Stimulated activated CD4-positive, alpha-beta T cell treated with anti-CD3 and anti-CD28 coated beads, Interleukin-2, amount 100 ng/mL, for 24 hours (primary cell): ENCODE data around the gene TRERF1.
"Not testable (repeated sequence)": the region's sequence is repeated elsewhere in the genome, so short reads cannot be mapped to it uniquely, and the experiment has no call there.

Experiments
- DNase-seq, 2 donors: peaks; one replicate each; pipeline ENCODE4 v3.0.0-alpha.2; 2020

Gene TRERF1

GRCh38 chr6:42207559-42207958 is 244.2 kb downstream of the TRERF1 start:
- not testable (repeated sequence) for DNase-seq

GRCh38 chr6:42204768-42205282 is 246.9 kb downstream of the TRERF1 start:
- DNase-seq = no peak

- no peak for DNase-seq
These were observed 248.5 kb downstream of the TRERF1 start for GRCh38 chr6:42203183-42203582.

- not testable (repeated sequence) for DNase-seq
These were observed 249.4 kb downstream of the TRERF1 start for GRCh38 chr6:42202131-42202915.

- DNase-seq = no peak
These were observed 250.3 kb downstream of the TRERF1 start for GRCh38 chr6:42201382-42201781.

GRCh38 chr6:42200035-42200434 is 251.7 kb downstream of the TRERF1 start:
- DNase-seq = no peak

GRCh38 chr6:42199106-42199981 is 252.4 kb downstream of the TRERF1 start:
- no peak for DNase-seq

- DNase-seq = peak; percentile 13 to 25
These were observed 254.0 kb downstream of the TRERF1 start for GRCh38 chr6:42197555-42198362.

- DNase-seq = no peak
These were observed 256.3 kb downstream of the TRERF1 start for GRCh38 chr6:42195415-42195814.

GRCh38 chr6:42194056-42194455 is 257.7 kb downstream of the TRERF1 start:
- no peak for DNase-seq

GRCh38 chr6:42193491-42193894 is 258.2 kb downstream of the TRERF1 start:
- DNase-seq = no peak

GRCh38 chr6:42192385-42192784 is 259.3 kb downstream of the TRERF1 start:
- DNase-seq = not testable (repeated sequence)

- DNase-seq = no peak
These were observed 261.1 kb downstream of the TRERF1 start for GRCh38 chr6:42190554-42191183.

GRCh38 chr6:42188406-42188805 is 263.3 kb downstream of the TRERF1 start:
- DNase-seq = no peak

- no peak for DNase-seq
These were observed 266.1 kb downstream of the TRERF1 start for GRCh38 chr6:42185597-42185996.

- DNase-seq = no peak
These were observed 267.3 kb downstream of the TRERF1 start for GRCh38 chr6:42184475-42184874.

- no peak for DNase-seq
These were observed 269.6 kb downstream of the TRERF1 start for GRCh38 chr6:42182101-42182500.

GRCh38 chr6:42179945-42180313 is 271.8 kb downstream of the TRERF1 start:
- peak in 1 of 2 donors; percentile 8 for DNase-seq

- DNase-seq = no peak
These were observed 272.3 kb downstream of the TRERF1 start for GRCh38 chr6:42179261-42179944.

GRCh38 chr6:42177514-42178364 is 274.0 kb downstream of the TRERF1 start:
- DNase-seq = peak; percentile 23 to 32

- no peak for DNase-seq
These were observed 274.7 kb downstream of the TRERF1 start for GRCh38 chr6:42176981-42177380.
